GM18870 (cell line): ENCODE data around the gene CDKL5.

Source experiments
- ATAC-seq: cut with Tn5 transposase; IDR thresholded peaks from one replicate; pipeline ENCODE4 v1.9.1; 2021; ENCODE audit warnings: moderate library complexity; ENCODE audit not compliant: unreplicated experiment

CDKL5 gene

GRCh38 chrX:18687856-18688495 is 262.6 kb downstream of the CDKL5 start:
- no peak for ATAC-seq

- no peak for ATAC-seq
Measured at GRCh38 chrX:18691431-18691830, 266.0 kb downstream of the CDKL5 start.

GRCh38 chrX:18692541-18692940 is 267.1 kb downstream of the CDKL5 start:
- ATAC-seq, result no peak

- no peak for ATAC-seq
Measured at GRCh38 chrX:18696653-18697052, 271.2 kb downstream of the CDKL5 start.

- ATAC-seq, result no peak
Measured at GRCh38 chrX:18698737-18699650, 273.6 kb downstream of the CDKL5 start.

- no peak for ATAC-seq
Measured at GRCh38 chrX:18701621-18702361, 276.4 kb downstream of the CDKL5 start.

GRCh38 chrX:18702362-18703195 is 277.2 kb downstream of the CDKL5 start:
- ATAC-seq, result no peak
